Trophoblast cell (in vitro differentiated cells and primary cell): ENCODE results near the gene SEPHS2.

Experiments used
- DNase-seq, 2 donors: peaks; one replicate each; pipeline ENCODE4 v3.0.0-alpha.2; 2016
- H2AFZ ChIP-seq: 2 replicates; pipeline ENCODE4 v1.6.1; 2013; ENCODE audit warnings: low read length, moderate library complexity, mild to moderate bottlenecking; ENCODE audit not compliant: insufficient read depth, poor library complexity
- H2AK5ac ChIP-seq: 2 replicates; pipeline ENCODE4 v1.6.1; 2013; ENCODE audit warnings: mild to moderate bottlenecking, low read length
- H2BK120ac ChIP-seq: 2 replicates; pipeline ENCODE4 v1.6.1; 2013; ENCODE audit warnings: low read length, mild to moderate bottlenecking, moderate library complexity; ENCODE audit not compliant: insufficient read depth, poor library complexity
- H2BK12ac ChIP-seq: 2 replicates; pipeline ENCODE4 v1.6.1; 2013; ENCODE audit warnings: mild to moderate bottlenecking, low read length, moderate library complexity
- H2BK5ac ChIP-seq: 2 replicates; pipeline ENCODE4 v1.6.1; 2013; ENCODE audit warnings: low read length, low read depth, moderate library complexity, mild to moderate bottlenecking; ENCODE audit not compliant: poor library complexity
- H3K14ac ChIP-seq: 2 replicates; pipeline ENCODE4 v1.6.1; 2013; ENCODE audit warnings: mild to moderate bottlenecking, low read length
- H3K18ac ChIP-seq: 2 replicates; pipeline ENCODE4 v1.6.1; 2013; ENCODE audit warnings: mild to moderate bottlenecking, low read length
- H3K23ac ChIP-seq: 2 replicates; pipeline ENCODE4 v1.6.1; 2013; ENCODE audit warnings: low read length
- H3K27ac ChIP-seq: 2 replicates; pipeline ENCODE4 v1.5.1; 2013; ENCODE audit warnings: low read depth, mild to moderate bottlenecking, inconsistent platforms, low read length, moderate library complexity
- H3K27me3 ChIP-seq: 2 replicates; pipeline ENCODE4 v1.6.1; 2013; ENCODE audit warnings: inconsistent platforms, mild to moderate bottlenecking, low read length, moderate library complexity; ENCODE audit not compliant: insufficient read depth
- H3K36me3 ChIP-seq, 2 experiments: 1 replicate in 1 of 2; 2 replicates in 1 of 2; pipeline ENCODE4 v1.6.1; 2013; ENCODE audit warnings: low read length in 2 of 2, mild to moderate bottlenecking in 2 of 2, moderate library complexity in 1 of 2; ENCODE audit not compliant: insufficient read depth in 2 of 2, control insufficient read depth in 1 of 2
- H3K4ac ChIP-seq: 2 replicates; pipeline ENCODE4 v1.6.1; 2013; ENCODE audit warnings: low read depth, mild to moderate bottlenecking, low read length, moderate library complexity
- H3K4me1 ChIP-seq, 2 experiments: 1 replicate in 1 of 2; 2 replicates in 1 of 2; pipeline ENCODE4 v1.6.1; 2013; ENCODE audit warnings: low read length in 2 of 2, mild to moderate bottlenecking in 2 of 2, moderate library complexity in 1 of 2; ENCODE audit not compliant: insufficient read depth in 2 of 2, control insufficient read depth in 1 of 2
- H3K4me2 ChIP-seq: 2 replicates; pipeline ENCODE4 v1.6.1; 2013; ENCODE audit warnings: inconsistent platforms, mild to moderate bottlenecking, low read length, moderate library complexity
- H3K4me3 ChIP-seq: 2 replicates; pipeline ENCODE4 v1.5.1; 2013; ENCODE audit warnings: mild to moderate bottlenecking, low read depth, low read length, inconsistent platforms
- H3K79me1 ChIP-seq: one replicate; pipeline ENCODE4 v1.6.1; 2013; ENCODE audit warnings: low read length
- H3K79me2 ChIP-seq: 2 replicates; pipeline ENCODE4 v1.6.1; 2013; ENCODE audit warnings: low read length, mild to moderate bottlenecking; ENCODE audit not compliant: control insufficient read depth, insufficient read depth, poor library complexity
- H3K9ac ChIP-seq: 2 replicates; pipeline ENCODE4 v1.6.1; 2013; ENCODE audit warnings: mild to moderate bottlenecking, low read length
- H3K9me3 ChIP-seq: 2 replicates; pipeline ENCODE4 v1.6.1; 2013; ENCODE audit warnings: low read depth, mild to moderate bottlenecking, control low read depth, inconsistent platforms, low read length; ENCODE audit not compliant: insufficient read depth
- H4K12ac ChIP-seq: 2 replicates; pipeline ENCODE4 v1.6.1; 2013; ENCODE audit warnings: low read depth, mild to moderate bottlenecking, low read length, moderate library complexity
- H4K8ac ChIP-seq: 2 replicates; pipeline ENCODE4 v1.6.1; 2013; ENCODE audit warnings: low read depth, mild to moderate bottlenecking, low read length, moderate library complexity
- H4K91ac ChIP-seq: one replicate; pipeline ENCODE4 v1.6.1; 2013; ENCODE audit warnings: low read depth, mild to moderate bottlenecking, low read length, moderate library complexity
- WGBS: extraction: QIAGEN DNeasy Blood & Tissue Kit; methylation state at CpG from one replicate; pipeline ENCODE4 v1.1.7; 2013; ENCODE audit warnings: missing lambda C conversion rate; ENCODE audit not compliant: insufficient read length, insufficient coverage; ENCODE audit errors: extremely low coverage; 5-methylcytosine and 5-hydroxymethylcytosine counted together

Gene SEPHS2

DNA sequence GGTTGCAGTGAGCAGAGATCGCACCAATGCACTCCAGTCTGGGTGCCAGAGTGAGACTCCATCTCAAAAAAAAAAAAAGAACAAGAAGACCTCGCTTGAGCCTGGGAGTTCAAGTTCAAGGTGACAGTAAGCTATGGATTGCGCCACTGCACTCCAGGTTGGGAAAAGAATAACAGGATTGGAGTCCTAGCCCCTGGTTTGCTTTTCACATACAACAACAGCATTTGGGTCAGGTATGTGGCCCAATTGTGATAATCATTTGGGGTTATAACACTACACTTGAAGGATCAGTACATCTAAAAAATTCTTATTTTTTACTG lies 3.4 kb upstream of the SEPHS2 start:
- no peak overlapping the region for H3K4me2 ChIP-seq
- H3K27ac ChIP-seq = no peak overlapping the region
- H4K12ac ChIP-seq = no peak overlapping the region
- H3K36me3 ChIP-seq = no peaks in the 10 kb centered on the region
- H3K4ac ChIP-seq = no peak overlapping the region
- H3K14ac ChIP-seq = no peak overlapping the region
- no peak overlapping the region for H2BK5ac ChIP-seq
- H2AK5ac ChIP-seq = no peak overlapping the region
- no peak overlapping the region for H4K8ac ChIP-seq
- no peaks in the 10 kb centered on the region for H3K27me3 ChIP-seq
- no peak overlapping the region for H3K23ac ChIP-seq
- no peak overlapping the region for H3K18ac ChIP-seq
- H3K4me3 ChIP-seq = no peak overlapping the region
- H4K91ac ChIP-seq = no peak overlapping the region
- H3K9me3 ChIP-seq = peaks cover 3% of the 10 kb centered on the region
- no peak overlapping the region for H2BK120ac ChIP-seq
- WGBS = no CpG with 5 or more reads among the region's 3 CpGs
- peaks cover 8 to 10% of the 10 kb centered on the region in 2 experiments for H3K4me1 ChIP-seq
- H3K9ac ChIP-seq = no peak overlapping the region
- DNase-seq = no peak
- no peak overlapping the region for H2AFZ ChIP-seq
- H3K79me2 ChIP-seq = peaks cover 8% of the 10 kb centered on the region
- no peak overlapping the region for H2BK12ac ChIP-seq
- H3K79me1 ChIP-seq = peaks cover 9% of the 10 kb centered on the region

DNA sequence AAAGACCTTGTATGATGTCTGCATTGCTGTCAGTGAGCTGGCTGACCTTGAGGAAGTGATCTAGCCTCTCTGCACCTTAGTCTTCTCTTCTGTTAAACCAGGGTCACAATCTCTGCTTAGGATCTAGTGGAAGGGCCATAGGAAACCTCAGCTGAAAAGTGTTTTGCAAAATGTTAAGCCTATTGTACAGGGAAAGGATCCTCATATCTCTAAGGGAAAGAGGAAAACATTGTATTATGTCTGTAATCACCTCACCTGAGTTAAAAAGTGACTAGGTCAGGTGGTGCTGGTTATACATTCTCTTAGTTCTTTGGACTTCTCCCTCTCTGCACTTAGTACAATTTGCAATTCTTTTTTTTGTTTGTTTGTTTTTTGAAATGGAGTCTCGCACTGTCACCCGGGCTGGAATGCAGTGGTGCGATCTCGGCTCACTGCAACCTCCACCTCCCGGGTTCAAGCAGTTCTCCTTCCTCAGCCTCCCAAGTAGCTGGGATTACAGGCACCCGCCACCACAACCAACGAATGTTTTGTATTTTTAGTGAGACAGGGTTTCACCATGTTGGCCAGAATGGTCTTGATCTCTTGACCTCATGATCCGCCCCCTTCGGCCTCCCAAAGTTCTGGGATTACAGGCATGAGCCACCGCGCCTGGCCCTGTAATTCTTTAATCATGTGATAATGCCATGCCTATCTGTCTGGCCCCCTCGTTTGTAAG lies 2.0 kb upstream of the SEPHS2 start:
- H3K9ac ChIP-seq = no peak overlapping the region
- H3K79me1 ChIP-seq = peaks cover 9% of the 10 kb centered on the region

DNA sequence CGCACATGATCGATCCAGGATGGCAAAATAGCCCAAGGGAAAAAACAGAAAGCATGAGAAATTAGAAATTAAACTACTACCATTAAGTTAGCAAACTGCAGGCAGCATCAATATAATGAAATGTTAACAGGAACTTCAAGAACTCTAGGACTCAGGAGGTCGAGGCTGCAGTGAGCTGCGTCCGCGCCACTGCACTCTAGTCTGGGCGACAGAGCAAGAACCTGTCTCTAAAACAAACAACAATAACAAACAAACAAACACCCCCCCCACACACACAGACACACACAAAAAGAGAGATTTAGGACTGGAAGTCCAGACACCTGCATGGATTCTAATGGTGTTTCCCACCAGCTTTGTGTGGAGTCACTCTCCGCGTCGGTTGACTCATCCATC lies 525 bp upstream of the SEPHS2 start:
- Histone ChIP-seq H3K23ac (no peak overlapping the region), H3K36me3 (no peaks in the 10 kb centered on the region), H3K14ac (no peak overlapping the region), H3K9ac (no peak overlapping the region), H3K27me3 (no peaks in the 10 kb centered on the region), H3K4me2 (peak overlapping the region; percentile 78), H3K4me3 (no peak overlapping the region), H3K4me1 (peaks cover 8 to 10% of the 10 kb centered on the region in 2 experiments), H3K79me1 (peaks cover 9% of the 10 kb centered on the region), H3K18ac (no peak overlapping the region), H3K79me2 (peaks cover 8% of the 10 kb centered on the region), H2BK5ac (no peak overlapping the region), H3K9me3 (peaks cover 4% of the 10 kb centered on the region), H2BK12ac (no peak overlapping the region), H3K27ac (no peak overlapping the region), H2BK120ac (no peak overlapping the region), H2AFZ (peak overlapping the region; percentile 78), H4K91ac (no peak overlapping the region), H4K8ac (peak overlapping the region; percentile 71), H2AK5ac (no peak overlapping the region), H4K12ac (no peak overlapping the region), H3K4ac (no peak overlapping the region)
- DNase-seq = no peak
- no CpG with 5 or more reads among the region's 10 CpGs for WGBS

More for the DNA sequence above, 2.0 kb upstream of the SEPHS2 start:
- no peak overlapping the region for H2AFZ ChIP-seq
- no peak for DNase-seq
- no peak overlapping the region for H3K14ac ChIP-seq
- H3K4me3 ChIP-seq = no peak overlapping the region
- no CpG with 5 or more reads among the region's 12 CpGs for WGBS
- H3K18ac ChIP-seq = no peak overlapping the region
- H3K27ac ChIP-seq = no peak overlapping the region
- H3K36me3 ChIP-seq = no peaks in the 10 kb centered on the region
- no peak overlapping the region for H4K8ac ChIP-seq
- no peak overlapping the region for H3K23ac ChIP-seq
- H2BK120ac ChIP-seq = no peak overlapping the region
- H4K12ac ChIP-seq = no peak overlapping the region
- H3K27me3 ChIP-seq = no peaks in the 10 kb centered on the region
- H4K91ac ChIP-seq = no peak overlapping the region
- H2AK5ac ChIP-seq = no peak overlapping the region
- no peak overlapping the region for H3K4me2 ChIP-seq
- peaks cover 3% of the 10 kb centered on the region for H3K9me3 ChIP-seq
- H2BK12ac ChIP-seq = no peak overlapping the region
- no peak overlapping the region for H2BK5ac ChIP-seq
- H3K4ac ChIP-seq = no peak overlapping the region
- peaks cover 8% of the 10 kb centered on the region for H3K79me2 ChIP-seq
- peaks cover 8 to 10% of the 10 kb centered on the region in 2 experiments for H3K4me1 ChIP-seq

DNA sequence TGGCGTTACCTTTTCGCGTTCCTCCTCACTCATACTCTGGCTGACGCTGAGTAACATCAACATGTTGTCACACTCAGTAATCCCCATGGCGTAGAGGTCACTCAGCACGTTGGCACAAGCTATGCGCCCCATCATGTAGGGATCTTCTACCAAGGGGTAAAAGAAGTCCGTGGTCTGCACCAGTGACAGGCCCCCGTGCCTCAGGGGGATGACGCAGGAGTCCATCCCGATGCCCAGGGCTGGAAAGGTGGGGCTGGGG lies 596 bp downstream of the SEPHS2 start:
- peak overlapping the region; percentile 3 for H3K9ac ChIP-seq
- peaks cover 9% of the 10 kb centered on the region for H3K79me1 ChIP-seq
- H2BK12ac ChIP-seq = no peak overlapping the region
- H3K4ac ChIP-seq = peak overlapping the region; percentile 4
- H3K14ac ChIP-seq = peak overlapping the region; percentile 83
- DNase-seq = no peak
- H3K79me2 ChIP-seq = peaks cover 8% of the 10 kb centered on the region
- no peak overlapping the region for H2BK120ac ChIP-seq
- H2BK5ac ChIP-seq = no peak overlapping the region
- H3K9me3 ChIP-seq = peaks cover 5% of the 10 kb centered on the region
- peak overlapping the region; percentile 78 for H3K4me2 ChIP-seq
- H2AK5ac ChIP-seq = no peak overlapping the region
- H3K4me3 ChIP-seq = peak overlapping the region; percentile 81
- H3K4me1 ChIP-seq = peaks cover 8 to 10% of the 10 kb centered on the region in 2 experiments
- peak overlapping the region; percentile 85 for H4K91ac ChIP-seq
- H3K27ac ChIP-seq = no peak overlapping the region
- H3K27me3 ChIP-seq = no peaks in the 10 kb centered on the region
- no CpG with 5 or more reads among the region's 11 CpGs for WGBS
- H3K36me3 ChIP-seq = no peaks in the 10 kb centered on the region
- peak overlapping the region; percentile 3 for H4K12ac ChIP-seq
- H3K23ac ChIP-seq = no peak overlapping the region
- peak overlapping the region; percentile 95 for H4K8ac ChIP-seq
- H2AFZ ChIP-seq = peak overlapping the region; percentile 89
- H3K18ac ChIP-seq = peak overlapping the region; percentile 43
